ENCODE measurements around the gene TMEM80. TPM values are rescaled to one million over a fixed set of nuclear protein-coding genes. Genes with fewer than 3 reads are reported as not detected.

Gene TMEM80
- total and polyA plus RNA-seq, 2 of the 8 experiments (the other 6 are each of a cell fraction or from before 2014, with no cell fraction given): 8.0 to 16.3 TPM

DNA sequence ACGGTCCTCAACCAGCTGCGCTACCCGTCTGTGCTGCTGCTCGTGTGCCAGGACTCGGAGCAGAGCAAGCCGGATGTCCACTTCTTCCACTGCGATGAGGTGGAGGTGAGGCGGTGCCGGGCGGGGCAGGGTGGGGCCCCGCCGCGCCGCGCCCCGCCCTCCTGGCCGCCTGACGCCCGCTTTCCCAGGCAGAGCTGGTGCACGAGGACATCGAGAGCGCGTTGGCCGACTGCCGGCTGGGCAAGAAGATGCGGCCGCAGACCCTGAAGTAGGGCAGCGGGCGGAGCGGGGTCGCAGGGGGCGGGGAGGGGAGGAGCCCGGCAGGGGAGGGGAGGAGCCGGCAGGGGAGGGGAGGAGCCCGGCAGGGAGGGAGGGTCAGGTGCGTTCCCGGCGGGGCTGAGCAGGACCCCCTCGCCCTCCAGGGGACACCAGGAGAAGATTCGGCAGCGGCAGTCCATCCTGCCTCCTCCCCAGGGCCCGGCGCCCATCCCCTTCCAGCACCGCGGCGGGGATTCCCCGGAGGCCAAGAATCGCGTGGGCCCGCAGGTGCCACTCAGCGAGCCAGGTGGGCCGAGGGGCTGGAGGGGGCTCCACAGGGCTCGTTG is 25.1 kb downstream of the TMEM80 start (continued):
- TF ChIP-seq KDM1A (IDR thresholded peaks at IDR 0.05; ENCODE audit: borderline replicate concordance, low read length): no peak
- peak in 1 of 2 experiments; percentile 55; a peak in 2 of 3 replicates for TF ChIP-seq POLR2A (IDR thresholded peaks at IDR 0.05; ENCODE audit: control extremely low read depth in 1 of 2, low read depth in 2 of 2, low read length in 2 of 2)
- TF ChIP-seq BCL11A (IDR thresholded peaks at IDR 0.05; ENCODE audit: low read depth in 2 of 2, low read length in 2 of 2): no peak
- no peak for TF ChIP-seq ASH2L (IDR thresholded peaks at IDR 0.05; ENCODE audit: low read length)
- peak; percentile 42; the same call in 1 of the 2 replicates for TF ChIP-seq POLR2AphosphoS5 (IDR thresholded peaks at IDR 0.05; ENCODE audit: low read depth, low read length)
- TF ChIP-seq SIN3A (conservative IDR thresholded peaks at IDR 0.05 in 1 of 2, IDR thresholded peaks at IDR 0.05 in 1 of 2; ENCODE audit: low read depth in 1 of 2, low read length in 2 of 2): no peak
- TF ChIP-seq BRCA1 (IDR thresholded peaks at IDR 0.05; ENCODE audit: low read depth, low read length): no peak
- no peak for TF ChIP-seq CREB1 (IDR thresholded peaks at IDR 0.05)
- peak; percentile 68 for TF ChIP-seq E2F6 (IDR thresholded peaks at IDR 0.05)
- TF ChIP-seq SUZ12 (IDR thresholded peaks at IDR 0.05; ENCODE audit: low read length): no peak
- no peak for TF ChIP-seq GTF2F1 (IDR thresholded peaks at IDR 0.05; ENCODE audit: borderline replicate concordance, low read depth, low read length)
- TF ChIP-seq EP300 (IDR thresholded peaks at IDR 0.05; ENCODE audit: borderline replicate concordance in 1 of 2, low read depth in 2 of 2, low read length in 2 of 2): 0 out of 3 replicates have a peak, but pooled peaks of 1 of the 2 experiments have one; percentile 18
- TF ChIP-seq TAF1 (IDR thresholded peaks at IDR 0.05; ENCODE audit: low read depth, low read length): peak; percentile 55; the same call in 1 of the 2 replicates
- no peak for TF ChIP-seq SRF (IDR thresholded peaks at IDR 0.05; ENCODE audit: low read depth, low read length)
